Measurements from ENCODE around the gene TRMT2A. TPM values are rescaled to one million over a fixed set of nuclear protein-coding genes. Genes with fewer than 3 reads are reported as not detected.

Gene TRMT2A
- total and polyA plus RNA-seq, 2 of the 8 experiments (the other 6 are each of a cell fraction or from before 2014, with no cell fraction given) = 44.9 to 50.3 TPM

DNA sequence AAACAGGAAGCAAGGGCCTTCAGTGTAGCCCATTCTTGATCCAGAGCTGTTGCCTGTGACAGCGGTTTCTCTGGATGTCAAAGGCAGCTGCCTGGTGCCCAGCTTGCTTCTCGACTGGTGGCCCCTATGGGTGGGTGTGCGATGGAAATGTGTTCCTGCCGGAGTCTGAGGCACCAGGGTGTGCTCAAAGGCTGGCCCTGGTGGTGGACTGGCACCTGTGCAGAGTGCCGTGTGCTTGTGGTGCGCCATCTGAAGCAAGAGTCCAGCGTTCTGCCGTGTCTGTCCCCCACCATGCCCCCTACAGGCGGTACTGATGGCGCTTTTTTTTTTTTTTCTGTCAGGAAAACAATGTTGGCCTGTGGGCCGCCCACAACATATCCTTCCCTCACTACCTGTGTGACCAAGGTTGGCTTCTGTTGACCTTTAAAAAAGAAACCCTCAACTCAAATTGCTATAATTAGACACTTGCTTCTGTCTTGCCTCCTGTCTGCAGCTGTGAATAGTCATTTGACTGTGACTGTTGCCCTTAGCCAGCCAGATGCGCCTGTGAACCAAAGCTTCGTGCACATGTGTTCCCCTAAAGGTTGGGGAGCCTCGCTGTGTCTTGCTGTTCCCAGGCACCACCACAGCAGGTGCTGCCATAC lies 5.9 kb downstream of the TRMT2A start:
- no peaks in the 10 kb centered on the region for H3K4me1 ChIP-seq (replicated peaks in 1 of 4; ENCODE audit: control insufficient read depth in 3 of 4, insufficient read depth in 4 of 4, low read length in 3 of 4)
- no peak overlapping the region for H2BK120ac ChIP-seq (replicated peaks; ENCODE audit: low read depth, low read length)
- no peak overlapping the region for H3K9ac ChIP-seq (replicated peaks in 1 of 4; ENCODE audit: extremely low read depth in 1 of 4, low read depth in 3 of 4, low read length in 3 of 4)
- H4K20me1 ChIP-seq (replicated peaks in 1 of 2; ENCODE audit: control insufficient read depth in 1 of 2, insufficient read depth in 2 of 2, low read length in 2 of 2) = peaks cover 17 to 35% of the 10 kb centered on the region in 2 experiments
- no peak overlapping the region for H2BK15ac ChIP-seq (ENCODE audit: low read length)
- H3K79me1 ChIP-seq (ENCODE audit: low read depth, low read length) = peaks cover 6% of the 10 kb centered on the region; the same call in 1 of the 2 replicates
- no peak overlapping the region for H3K27ac ChIP-seq (ENCODE audit: low read depth, low read length)
- no peak for DNase-seq (ENCODE audit: low read depth in 1 of 2, low spot score in 2 of 2)
- no peak overlapping the region for H4K8ac ChIP-seq (ENCODE audit: extremely low read depth, insufficient read depth, low read length)
- no peak overlapping the region for H3K4ac ChIP-seq (replicated peaks; ENCODE audit: insufficient read length, low read depth, low read length)
- no peak overlapping the region for H2BK5ac ChIP-seq (ENCODE audit: low read depth, low read length)
- no peak overlapping the region for H3K14ac ChIP-seq (ENCODE audit: insufficient read length)
- H4K91ac ChIP-seq (replicated peaks; ENCODE audit: insufficient read length, low read length) = no peak overlapping the region
- H3K36me3 ChIP-seq (ENCODE audit: control insufficient read depth in 2 of 4, insufficient read depth in 4 of 4, low read length in 3 of 4) = peaks cover 44 to 60% (median 58%) of the 10 kb centered on the region in 4 experiments
- no peak for FAIRE-seq
- H3K9me3 ChIP-seq (ENCODE audit: insufficient read depth in 2 of 2, low read depth in 1 of 2, low read length in 1 of 2) = no peaks in the 10 kb centered on the region
- no peak overlapping the region for H3K4me3 ChIP-seq (ENCODE audit: extremely low read depth in 1 of 4, insufficient read depth in 2 of 4, low read depth in 3 of 4, low read length in 4 of 4)
- H3K4me2 ChIP-seq (ENCODE audit: insufficient read depth in 1 of 2, low read depth in 2 of 2, low read length in 2 of 2) = no peak overlapping the region
- no peak overlapping the region for H3K18ac ChIP-seq (ENCODE audit: extremely low read depth, low read length)
- no peak overlapping the region for H2BK12ac ChIP-seq (ENCODE audit: low read depth, low read length)
- H2AK5ac ChIP-seq (ENCODE audit: low read depth, low read length) = no peak overlapping the region
- H3K79me2 ChIP-seq (ENCODE audit: control insufficient read depth in 1 of 2, insufficient read depth in 2 of 2, low read length in 2 of 2) = peaks cover 0 to 12% of the 10 kb centered on the region in 2 experiments; a peak in 1 of 4 replicates
- no peak overlapping the region for H3K23ac ChIP-seq (ENCODE audit: insufficient read length)
- no peak overlapping the region for H2BK20ac ChIP-seq (ENCODE audit: low read length)
- no peak overlapping the region for H2AFZ ChIP-seq (ENCODE audit: low read length)
- H4K5ac ChIP-seq (ENCODE audit: insufficient read length, low read depth, low read length) = no peak overlapping the region
- H3K23me2 ChIP-seq (ENCODE audit: low read depth, low read length) = no peaks in the 10 kb centered on the region; the same call in 1 of the 2 replicates
- POLR2A ChIA-PET (ENCODE audit: partially characterized antibody) = interaction anchor here (1.0 to 22.7 kb wide), 7 partner anchors 10 to 139 kb away, joined by 3 to 598 read pairs (median 10); partner anchors contain the start of gene DGCR8
- H3K27me3 ChIP-seq (replicated peaks in 1 of 4; ENCODE audit: control insufficient read depth in 3 of 4, extremely low read depth in 1 of 4, insufficient read depth in 3 of 4, low read length in 3 of 4) = no peaks in the 10 kb centered on the region
- CTCF ChIA-PET (ENCODE audit: partially characterized antibody) = interaction anchor here (0.6 to 3.2 kb wide), 12 partner anchors 10 to 146 kb away, joined by 3 to 23 read pairs (median 4); no protein-coding TSS in a partner anchor
- WGBS, 2 experiments (ENCODE audit: extremely low coverage in 1 of 2, insufficient coverage in 1 of 2, insufficient read length in 1 of 2, insufficient replicate concordance in 2 of 2, low coverage in 1 of 2, low lambda C conversion rate in 2 of 2, missing lambda C conversion rate in 1 of 2) = 82% methylated on average over 13 of the region's 14 CpGs; no CpG with 5 or more reads in 1 of the 2 experiments
- no peak overlapping the region for H3K56ac ChIP-seq (replicated peaks; ENCODE audit: insufficient read length, low read depth, low read length)
- TF ChIP-seq RNF2 (IDR thresholded peaks at IDR 0.05; ENCODE audit: borderline replicate concordance, low read depth, low read length, missing control alignments, poor library complexity, severe bottlenecking) = no peak
- peak; percentile 78 for TF ChIP-seq POLR2AphosphoS5 (IDR thresholded peaks at IDR 0.05; ENCODE audit: low read depth, low read length)
- TF ChIP-seq, protein P1, sequence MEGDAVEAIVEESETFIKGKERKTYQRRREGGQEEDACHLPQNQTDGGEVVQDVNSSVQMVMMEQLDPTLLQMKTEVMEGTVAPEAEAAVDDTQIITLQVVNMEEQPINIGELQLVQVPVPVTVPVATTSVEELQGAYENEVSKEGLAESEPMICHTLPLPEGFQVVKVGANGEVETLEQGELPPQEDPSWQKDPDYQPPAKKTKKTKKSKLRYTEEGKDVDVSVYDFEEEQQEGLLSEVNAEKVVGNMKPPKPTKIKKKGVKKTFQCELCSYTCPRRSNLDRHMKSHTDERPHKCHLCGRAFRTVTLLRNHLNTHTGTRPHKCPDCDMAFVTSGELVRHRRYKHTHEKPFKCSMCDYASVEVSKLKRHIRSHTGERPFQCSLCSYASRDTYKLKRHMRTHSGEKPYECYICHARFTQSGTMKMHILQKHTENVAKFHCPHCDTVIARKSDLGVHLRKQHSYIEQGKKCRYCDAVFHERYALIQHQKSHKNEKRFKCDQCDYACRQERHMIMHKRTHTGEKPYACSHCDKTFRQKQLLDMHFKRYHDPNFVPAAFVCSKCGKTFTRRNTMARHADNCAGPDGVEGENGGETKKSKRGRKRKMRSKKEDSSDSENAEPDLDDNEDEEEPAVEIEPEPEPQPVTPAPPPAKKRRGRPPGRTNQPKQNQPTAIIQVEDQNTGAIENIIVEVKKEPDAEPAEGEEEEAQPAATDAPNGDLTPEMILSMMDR (IDR thresholded peaks at IDR 0.05; ENCODE audit: control extremely low read depth in 1 of 3, insufficient read depth in 1 of 3, low read depth in 1 of 3, low read length in 3 of 3) = peak; percentile 48 to 60 (median 57)
